Gastroesophageal sphincter (tissue), 3 donors: ENCODE measurements around the gene SERPINA4.

ENCODE experiments used
- CTCF ChIP-seq, 4 experiments: fragments of 200-600 bp in 2 of 4; fragments of 450-650 bp in 2 of 4; sonication (generic) in 1 of 4; IDR thresholded peaks; one replicate each; pipeline ENCODE4 v1.5.1; 2017 to 2019; ENCODE audit warnings: antibody characterized with exemption in 4 of 4, mild to moderate bottlenecking in 2 of 4, moderate library complexity in 2 of 4
- EP300 ChIP-seq: sonication (generic); formaldehyde crosslinking; IDR thresholded peaks from one replicate; pipeline ENCODE4 v1.6.1; 2017; ENCODE audit warnings: antibody characterized with exemption, mild to moderate bottlenecking
- POLR2A ChIP-seq, 2 donors: fragments of 450-650 bp; IDR thresholded peaks; one replicate each; pipeline ENCODE4 v1.6.1; 2017; ENCODE audit warnings: antibody characterized with exemption in 2 of 2, mild to moderate bottlenecking in 2 of 2, moderate library complexity in 1 of 2

GRCh38 chr14:94522115-94522724, 39.0 kb upstream of the SERPINA4 start:
- no peak for TF ChIP-seq POLR2A (IDR thresholded peaks at IDR 0.05)
- TF ChIP-seq CTCF (IDR thresholded peaks at IDR 0.05): no peak
- no peak for TF ChIP-seq EP300
